Loucy (cell line): ENCODE measurements around the gene PPP1R13B.

Experiments used
- H2AFZ ChIP-seq: fragments of 200-600 bp; sonication (generic); 2 replicates; pipeline ENCODE4 v1.6.0; 2016; ENCODE audit warnings: antibody characterized with exemption, mild to moderate bottlenecking, low read length, moderate library complexity
- H3F3A ChIP-seq: fragments of 200-600 bp; 2 replicates; pipeline ENCODE4 v1.6.0; 2016; ENCODE audit warnings: antibody characterized with exemption, low read depth, mild to moderate bottlenecking
- H3K27me3 ChIP-seq: fragments of 200-600 bp; sonication (generic); 2 replicates; pipeline ENCODE4 v1.6.1; 2014; ENCODE audit warnings: low read length, mild to moderate bottlenecking; ENCODE audit not compliant: insufficient read depth, poor library complexity, severe bottlenecking
- H3K36me3 ChIP-seq: fragments of 200-600 bp; sonication (generic); 2 replicates; pipeline ENCODE4 v1.6.1; 2016; ENCODE audit warnings: low read length; ENCODE audit not compliant: insufficient read depth
- H3K4me1 ChIP-seq: fragments of 200-600 bp; sonication (generic); 2 replicates; pipeline ENCODE4 v1.5.1; 2014; ENCODE audit warnings: low read length, mild to moderate bottlenecking; ENCODE audit not compliant: insufficient read depth, poor library complexity, severe bottlenecking
- H3K4me2 ChIP-seq: fragments of 200-600 bp; sonication (generic); 2 replicates; pipeline ENCODE4 v1.6.0; 2014; ENCODE audit warnings: antibody characterized with exemption, low read length, low read depth, mild to moderate bottlenecking; ENCODE audit not compliant: poor library complexity, severe bottlenecking
- H3K4me3 ChIP-seq: fragments of 200-600 bp; sonication (generic); 2 replicates; pipeline ENCODE4 v1.5.1; 2014; ENCODE audit warnings: low read length, mild to moderate bottlenecking, mixed read lengths; ENCODE audit not compliant: poor library complexity, severe bottlenecking
- H3K79me2 ChIP-seq: fragments of 200-600 bp; sonication (generic); 2 replicates; pipeline ENCODE4 v1.6.1; 2014; ENCODE audit warnings: low read length; ENCODE audit not compliant: insufficient read depth
- H3K9ac ChIP-seq: fragments of 200-600 bp; sonication (generic); 2 replicates; pipeline ENCODE4 v1.6.0; 2014; ENCODE audit warnings: mild to moderate bottlenecking, low read depth, low read length, moderate library complexity; ENCODE audit not compliant: poor library complexity, severe bottlenecking
- H3K9me2 ChIP-seq: fragments of 200-600 bp; sonication (generic); replicated peaks from 2 replicates; pipeline ENCODE4 v1.6.1; 2016; ENCODE audit warnings: low read depth, low read length, mixed read lengths
- H3K9me3 ChIP-seq: fragments of 200-600 bp; sonication (generic); 2 replicates; pipeline ENCODE4 v1.6.1; 2014; ENCODE audit warnings: mild to moderate bottlenecking, antibody characterized with exemption, low read length, low read depth; ENCODE audit not compliant: insufficient read depth
- H4K20me1 ChIP-seq: fragments of 200-600 bp; sonication (generic); 2 replicates; pipeline ENCODE4 v1.6.0; 2014; ENCODE audit warnings: antibody characterized with exemption, low read length, mild to moderate bottlenecking; ENCODE audit not compliant: insufficient read depth, poor library complexity, severe bottlenecking
- EZH2phosphoT487 ChIP-seq: fragments of 200-600 bp; IDR thresholded peaks from 2 replicates; pipeline ENCODE4 v1.6.1; 2018; ENCODE audit warnings: antibody characterized with exemption, mild to moderate bottlenecking, moderate library complexity, borderline replicate concordance
- TF ChIP-seq, protein P1 (sequence below): fragments of 200-600 bp; sonication (generic); conservative IDR thresholded peaks from 2 replicates; pipeline ENCODE4 v1.5.1; 2014; ENCODE audit warnings: mild to moderate bottlenecking, antibody characterized with exemption, low read length

PPP1R13B gene

DNA sequence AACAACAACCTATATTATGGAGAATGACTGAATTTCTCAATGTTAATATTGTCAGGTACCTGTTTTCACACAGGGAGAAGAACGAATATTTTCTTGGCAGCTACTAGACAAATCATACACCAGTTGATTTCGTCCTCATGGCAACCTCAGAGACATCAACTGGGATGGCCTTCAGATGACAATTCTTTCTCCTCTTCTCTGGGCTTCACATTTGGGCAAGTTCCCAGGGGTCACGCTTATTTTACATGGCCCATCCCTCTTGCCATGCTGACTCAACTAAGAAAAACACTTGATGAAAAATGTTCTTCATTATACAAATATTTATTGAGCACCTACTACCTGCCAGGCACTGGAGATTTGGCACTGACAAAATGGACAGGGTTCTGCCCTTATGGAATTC, 29.0 kb downstream of the PPP1R13B start:
- Histone ChIP-seq H3K9me3 (no peaks in the 10 kb centered on the region), H3K4me1 (peaks cover 15% of the 10 kb centered on the region), H2AFZ (no peak overlapping the region), H3K27me3 (no peaks in the 10 kb centered on the region), H3K4me2 (no peak overlapping the region), H4K20me1 (no peaks in the 10 kb centered on the region), H3K4me3 (no peak overlapping the region), H3K36me3 (no peaks in the 10 kb centered on the region), H3K79me2 (no peaks in the 10 kb centered on the region; the same call in 1 of the 2 replicates), H3K9me2 (no peaks in the 10 kb centered on the region), H3F3A (no peaks in the 10 kb centered on the region), H3K9ac (no peak overlapping the region)
- TF ChIP-seq EZH2phosphoT487: no peak
- TF ChIP-seq, protein P1, sequence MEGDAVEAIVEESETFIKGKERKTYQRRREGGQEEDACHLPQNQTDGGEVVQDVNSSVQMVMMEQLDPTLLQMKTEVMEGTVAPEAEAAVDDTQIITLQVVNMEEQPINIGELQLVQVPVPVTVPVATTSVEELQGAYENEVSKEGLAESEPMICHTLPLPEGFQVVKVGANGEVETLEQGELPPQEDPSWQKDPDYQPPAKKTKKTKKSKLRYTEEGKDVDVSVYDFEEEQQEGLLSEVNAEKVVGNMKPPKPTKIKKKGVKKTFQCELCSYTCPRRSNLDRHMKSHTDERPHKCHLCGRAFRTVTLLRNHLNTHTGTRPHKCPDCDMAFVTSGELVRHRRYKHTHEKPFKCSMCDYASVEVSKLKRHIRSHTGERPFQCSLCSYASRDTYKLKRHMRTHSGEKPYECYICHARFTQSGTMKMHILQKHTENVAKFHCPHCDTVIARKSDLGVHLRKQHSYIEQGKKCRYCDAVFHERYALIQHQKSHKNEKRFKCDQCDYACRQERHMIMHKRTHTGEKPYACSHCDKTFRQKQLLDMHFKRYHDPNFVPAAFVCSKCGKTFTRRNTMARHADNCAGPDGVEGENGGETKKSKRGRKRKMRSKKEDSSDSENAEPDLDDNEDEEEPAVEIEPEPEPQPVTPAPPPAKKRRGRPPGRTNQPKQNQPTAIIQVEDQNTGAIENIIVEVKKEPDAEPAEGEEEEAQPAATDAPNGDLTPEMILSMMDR: no peak

DNA sequence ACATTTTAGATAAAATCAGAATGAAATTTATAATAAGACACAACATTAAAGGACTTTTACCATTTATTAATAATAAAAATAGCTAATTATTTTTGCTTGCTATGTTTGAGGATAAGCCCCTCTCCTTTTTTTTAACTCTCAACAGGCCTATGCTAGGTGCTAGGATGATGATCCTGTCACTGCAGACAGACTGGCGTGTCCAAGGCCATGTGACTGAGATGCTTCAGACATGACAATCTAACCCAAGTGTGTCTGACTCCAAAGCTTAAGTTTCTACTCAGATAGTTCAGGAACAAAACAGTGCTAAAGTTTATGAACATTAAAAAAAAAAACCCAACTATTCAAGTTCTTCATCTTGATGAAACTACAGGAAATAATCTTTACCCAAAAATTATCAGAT, 29.8 kb downstream of the PPP1R13B start:
- H3K27me3 ChIP-seq: no peaks in the 10 kb centered on the region
- peaks cover 15% of the 10 kb centered on the region for H3K4me1 ChIP-seq
- no peak overlapping the region for H2AFZ ChIP-seq
- H3K9me2 ChIP-seq: no peaks in the 10 kb centered on the region
- H3K36me3 ChIP-seq: no peaks in the 10 kb centered on the region
- H3F3A ChIP-seq: no peaks in the 10 kb centered on the region
- H4K20me1 ChIP-seq: no peaks in the 10 kb centered on the region
- H3K9ac ChIP-seq: no peak overlapping the region
- no peak overlapping the region for H3K4me3 ChIP-seq
- H3K9me3 ChIP-seq: no peaks in the 10 kb centered on the region
- TF ChIP-seq, protein P1: no peak
- TF ChIP-seq EZH2phosphoT487: no peak
- H3K4me2 ChIP-seq: no peak overlapping the region
- no peaks in the 10 kb centered on the region; the same call in 1 of the 2 replicates for H3K79me2 ChIP-seq

DNA sequence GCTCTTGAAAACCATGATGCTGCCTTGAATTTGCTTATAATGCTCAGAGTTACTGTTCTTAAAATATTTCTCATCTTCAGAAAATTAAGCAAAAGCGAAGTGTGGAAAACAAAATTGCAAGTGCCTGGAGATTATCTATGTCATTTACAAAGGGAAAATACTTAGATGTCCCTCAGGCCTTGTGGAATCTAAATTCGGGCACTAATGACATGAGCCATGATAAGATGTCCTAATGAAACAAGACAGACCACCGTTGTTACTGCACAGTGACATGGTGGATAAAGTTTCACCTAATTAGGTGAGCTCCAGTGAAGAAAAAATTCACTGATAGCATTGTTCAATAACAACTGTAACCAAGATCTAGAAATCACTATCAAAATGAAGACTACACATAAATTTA, 30.4 kb downstream of the PPP1R13B start:
- Histone ChIP-seq H3K27me3 (no peaks in the 10 kb centered on the region), H2AFZ (no peak overlapping the region), H3K36me3 (no peaks in the 10 kb centered on the region), H3K79me2 (no peaks in the 10 kb centered on the region; the same call in 1 of the 2 replicates), H3K9me2 (no peaks in the 10 kb centered on the region), H3K9ac (no peak overlapping the region), H3K4me2 (no peak overlapping the region), H3F3A (no peaks in the 10 kb centered on the region), H3K9me3 (no peaks in the 10 kb centered on the region), H3K4me3 (no peak overlapping the region), H4K20me1 (no peaks in the 10 kb centered on the region), H3K4me1 (peaks cover 15% of the 10 kb centered on the region)
- TF ChIP-seq, protein P1: no peak
